A549 (cell line): ENCODE measurements around the gene PEX14.

ENCODE experiments used
- CHD2 ChIP-seq: fragments of 150-350 bp; IDR thresholded peaks from 2 replicates; pipeline ENCODE4 v1.6.1; 2014; ENCODE audit warnings: low read length; ENCODE audit not compliant: partially characterized antibody
- CTCF ChIP-seq: fragments of >200 bp; sonication (Bioruptor Twin); formaldehyde crosslinking; IDR thresholded peaks from 3 replicates; pipeline ENCODE4 v1.5.1; 2016
- MAZ ChIP-seq: fragments of 150-350 bp; IDR thresholded peaks from 2 replicates; pipeline ENCODE4 v1.6.1; 2014; ENCODE audit warnings: antibody characterized with exemption, low read depth, low read length, borderline replicate concordance
- POLR2A ChIP-seq: IDR thresholded peaks from 2 replicates; pipeline ENCODE4 v1.6.1; 2012; ENCODE audit warnings: mild to moderate bottlenecking, low read length

GRCh38 chr1:10502206-10502605 lies 27.5 kb downstream of the PEX14 start:
- TF ChIP-seq MAZ (no peak), CTCF (no peak), CHD2 (no peak), POLR2A (no peak)
